ENCODE data around the gene MYD88. TPM values are rescaled to one million over a fixed set of nuclear protein-coding genes. Genes with fewer than 3 reads are reported as not detected.
A peak's percentile ranks its signal among the peaks of the same experiment; 100 is the strongest.

MYD88 gene
- total and polyA plus RNA-seq, 9 of the 15 experiments (the other 6 are each of a cell fraction or from before 2014, with no cell fraction given): 3.2 to 47.3 (median 27.6) TPM

DNA sequence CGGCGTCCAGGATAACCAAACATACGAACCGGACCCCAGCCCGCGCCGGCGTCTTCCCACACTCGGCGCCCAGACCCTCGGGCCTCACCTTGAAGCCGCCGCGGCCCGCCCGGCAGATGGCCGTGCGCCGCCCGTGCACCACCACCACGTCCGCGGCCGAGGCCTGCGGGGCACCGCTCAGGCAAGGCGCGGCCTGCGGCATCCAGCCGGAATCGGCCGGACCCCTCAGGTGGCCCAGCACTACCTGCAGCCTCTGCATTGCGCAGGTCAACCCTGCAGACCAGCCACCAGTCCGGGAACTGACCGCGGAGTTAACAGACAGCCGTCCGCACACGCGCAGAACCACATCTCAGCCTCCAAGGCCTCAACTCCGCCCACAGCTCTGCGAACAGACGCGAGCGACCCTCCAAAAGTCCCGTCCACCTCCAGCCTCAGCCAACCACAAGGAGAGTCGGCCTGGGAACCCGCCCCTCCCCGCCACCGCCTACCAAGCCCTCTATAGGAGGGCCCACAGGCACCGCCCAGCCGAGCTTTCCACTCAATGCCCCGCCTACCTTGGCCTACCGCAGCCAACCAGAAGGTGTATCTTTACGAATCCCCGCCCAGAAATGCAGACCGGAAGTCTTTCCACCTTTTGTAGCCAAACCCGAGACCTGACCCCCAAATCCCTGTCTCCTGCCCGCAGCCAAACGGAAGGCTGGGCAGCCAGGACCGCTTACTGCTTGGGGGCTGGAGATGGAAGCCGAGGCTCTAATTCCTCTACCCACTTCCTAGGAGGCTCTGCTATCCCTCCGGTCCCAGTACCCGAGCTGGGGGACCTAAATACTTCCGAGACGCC lies 1.5 kb upstream of the MYD88 start, which contains the start of gene ACAA1 (continued):
- TF ChIP-seq, protein P1, sequence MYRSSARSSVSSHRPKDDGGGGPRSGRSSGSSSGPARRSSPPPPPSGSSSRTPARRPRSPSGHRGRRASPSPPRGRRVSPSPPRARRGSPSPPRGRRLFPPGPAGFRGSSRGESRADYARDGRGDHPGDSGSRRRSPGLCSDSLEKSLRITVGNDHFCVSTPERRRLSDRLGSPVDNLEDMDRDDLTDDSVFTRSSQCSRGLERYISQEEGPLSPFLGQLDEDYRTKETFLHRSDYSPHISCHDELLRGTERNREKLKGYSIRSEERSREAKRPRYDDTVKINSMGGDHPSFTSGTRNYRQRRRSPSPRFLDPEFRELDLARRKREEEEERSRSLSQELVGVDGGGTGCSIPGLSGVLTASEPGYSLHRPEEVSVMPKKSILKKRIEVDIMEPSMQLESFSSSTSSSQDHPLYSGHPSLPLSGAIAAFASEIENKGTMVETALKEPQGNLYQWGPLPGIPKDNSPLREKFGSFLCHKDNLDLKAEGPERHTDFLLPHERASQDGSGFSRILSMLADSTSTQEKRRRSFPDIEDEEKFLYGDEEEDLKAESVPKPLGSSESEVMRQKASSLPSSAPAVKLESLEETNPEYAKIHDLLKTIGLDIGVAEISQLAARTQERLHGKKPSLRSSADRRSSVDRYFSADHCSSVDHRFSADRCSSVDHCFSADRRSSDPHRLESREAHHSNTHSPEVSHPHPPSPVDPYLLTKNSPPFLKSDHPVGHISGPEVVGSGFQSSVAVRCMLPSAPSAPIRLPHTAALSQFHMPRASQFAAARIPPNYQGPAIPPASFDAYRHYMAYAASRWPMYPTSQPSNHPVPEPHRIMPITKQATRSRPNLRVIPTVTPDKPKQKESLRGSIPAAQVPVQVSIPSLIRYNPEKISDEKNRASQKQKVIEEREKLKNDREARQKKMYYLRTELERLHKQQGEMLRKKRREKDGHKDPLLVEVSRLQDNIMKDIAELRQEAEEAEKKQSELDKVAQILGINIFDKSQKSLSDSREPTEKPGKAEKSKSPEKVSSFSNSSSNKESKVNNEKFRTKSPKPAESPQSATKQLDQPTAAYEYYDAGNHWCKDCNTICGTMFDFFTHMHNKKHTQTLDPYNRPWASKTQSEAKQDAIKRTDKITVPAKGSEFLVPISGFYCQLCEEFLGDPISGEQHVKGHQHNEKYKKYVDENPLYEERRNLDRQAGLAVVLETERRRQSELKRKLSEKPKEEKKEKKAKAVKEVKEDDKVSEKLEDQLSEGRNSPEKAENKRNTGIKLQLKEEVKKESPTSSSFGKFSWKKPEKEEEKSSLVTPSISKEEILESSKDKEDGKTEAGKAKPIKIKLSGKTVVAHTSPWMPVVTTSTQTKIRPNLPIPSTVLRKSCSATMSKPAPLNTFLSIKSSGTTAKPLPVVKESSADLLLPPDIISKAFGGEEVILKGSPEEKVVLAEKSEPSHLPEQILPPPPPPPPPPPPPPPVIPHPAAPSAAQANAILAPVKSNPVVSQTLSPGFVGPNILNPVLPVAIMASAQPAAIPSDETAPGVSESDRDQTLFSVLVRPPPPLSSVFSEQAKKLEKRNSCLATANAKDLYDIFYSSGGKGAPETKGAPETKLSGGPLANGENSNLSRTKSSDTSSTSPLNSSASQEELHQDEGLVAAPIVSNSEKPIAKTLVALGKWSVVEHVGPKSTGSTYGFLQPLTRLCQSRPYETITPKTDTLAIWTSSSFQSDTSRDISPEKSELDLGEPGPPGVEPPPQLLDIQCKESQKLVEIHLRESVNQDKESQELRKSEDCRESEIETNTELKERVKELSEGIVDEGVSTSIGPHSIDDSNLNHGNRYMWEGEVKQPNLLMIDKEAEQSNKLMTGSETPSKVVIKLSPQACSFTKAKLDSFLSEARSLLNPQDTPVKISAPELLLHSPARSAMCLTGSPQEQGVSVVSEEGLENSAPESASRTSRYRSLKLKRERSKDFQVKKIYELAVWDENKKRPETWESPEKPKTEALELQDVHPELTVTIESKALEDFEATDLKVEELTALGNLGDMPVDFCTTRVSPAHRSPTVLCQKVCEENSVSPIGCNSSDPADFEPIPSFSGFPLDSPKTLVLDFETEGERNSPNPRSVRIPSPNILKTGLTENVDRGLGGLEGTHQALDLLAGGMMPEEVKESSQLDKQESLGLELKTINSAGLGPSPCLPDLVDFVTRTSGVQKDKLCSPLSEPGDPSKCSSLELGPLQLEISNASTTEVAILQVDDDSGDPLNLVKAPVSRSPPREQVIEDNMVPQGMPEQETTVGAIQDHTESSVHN (IDR thresholded peaks at IDR 0.05; ENCODE audit: borderline replicate concordance in 1 of 2, low read depth in 1 of 2): no peak
- TF ChIP-seq IRF2 (CRISPR knock-in tag; IDR thresholded peaks at IDR 0.05) (no peak), ZNF79 (CRISPR knock-in tag; IDR thresholded peaks at IDR 0.05; ENCODE audit: low read depth) (peak; percentile 52; the same call in 1 of the 2 replicates), ZNF347 (CRISPR knock-in tag; IDR thresholded peaks at IDR 0.05; ENCODE audit: low read depth) (no peak), CREBBP (IDR thresholded peaks at IDR 0.05; ENCODE audit: low read depth, low read length) (no peak), ZNF41 (CRISPR knock-in tag; conservative IDR thresholded peaks at IDR 0.05) (no peak)
- TF ChIP-seq, protein P2, sequence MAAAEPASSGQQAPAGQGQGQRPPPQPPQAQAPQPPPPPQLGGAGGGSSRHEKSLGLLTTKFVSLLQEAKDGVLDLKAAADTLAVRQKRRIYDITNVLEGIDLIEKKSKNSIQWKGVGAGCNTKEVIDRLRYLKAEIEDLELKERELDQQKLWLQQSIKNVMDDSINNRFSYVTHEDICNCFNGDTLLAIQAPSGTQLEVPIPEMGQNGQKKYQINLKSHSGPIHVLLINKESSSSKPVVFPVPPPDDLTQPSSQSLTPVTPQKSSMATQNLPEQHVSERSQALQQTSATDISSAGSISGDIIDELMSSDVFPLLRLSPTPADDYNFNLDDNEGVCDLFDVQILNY (CRISPR knock-in tag; IDR thresholded peaks at IDR 0.05): no peak
- TF ChIP-seq, protein P3, sequence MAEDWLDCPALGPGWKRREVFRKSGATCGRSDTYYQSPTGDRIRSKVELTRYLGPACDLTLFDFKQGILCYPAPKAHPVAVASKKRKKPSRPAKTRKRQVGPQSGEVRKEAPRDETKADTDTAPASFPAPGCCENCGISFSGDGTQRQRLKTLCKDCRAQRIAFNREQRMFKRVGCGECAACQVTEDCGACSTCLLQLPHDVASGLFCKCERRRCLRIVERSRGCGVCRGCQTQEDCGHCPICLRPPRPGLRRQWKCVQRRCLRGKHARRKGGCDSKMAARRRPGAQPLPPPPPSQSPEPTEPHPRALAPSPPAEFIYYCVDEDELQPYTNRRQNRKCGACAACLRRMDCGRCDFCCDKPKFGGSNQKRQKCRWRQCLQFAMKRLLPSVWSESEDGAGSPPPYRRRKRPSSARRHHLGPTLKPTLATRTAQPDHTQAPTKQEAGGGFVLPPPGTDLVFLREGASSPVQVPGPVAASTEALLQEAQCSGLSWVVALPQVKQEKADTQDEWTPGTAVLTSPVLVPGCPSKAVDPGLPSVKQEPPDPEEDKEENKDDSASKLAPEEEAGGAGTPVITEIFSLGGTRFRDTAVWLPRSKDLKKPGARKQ (CRISPR knock-in tag; IDR thresholded peaks at IDR 0.05): no peak
